Gastroesophageal sphincter (tissue), 3 donors: Measurements from ENCODE around the gene CYB561D1.

Source experiments
- EP300 ChIP-seq: sonication (generic); formaldehyde crosslinking; IDR thresholded peaks from one replicate; pipeline ENCODE4 v1.6.1; 2017; ENCODE audit warnings: antibody characterized with exemption, mild to moderate bottlenecking
- POLR2A ChIP-seq, 2 donors: fragments of 450-650 bp; IDR thresholded peaks; one replicate each; pipeline ENCODE4 v1.6.1; 2017; ENCODE audit warnings: antibody characterized with exemption in 2 of 2, mild to moderate bottlenecking in 2 of 2, moderate library complexity in 1 of 2
- POLR2AphosphoS5 ChIP-seq: sonication (generic); formaldehyde crosslinking; IDR thresholded peaks from one replicate; pipeline ENCODE4 v1.6.1; 2017; ENCODE audit warnings: antibody characterized with exemption
- TF ChIP-seq, protein P1 (sequence below), 4 experiments: fragments of 200-600 bp in 2 of 4; fragments of 450-650 bp in 2 of 4; sonication (generic) in 1 of 4; IDR thresholded peaks; one replicate each; pipeline ENCODE4 v1.5.1; 2017 to 2019; ENCODE audit warnings: antibody characterized with exemption in 4 of 4, mild to moderate bottlenecking in 2 of 4, moderate library complexity in 2 of 4

- no peak for TF ChIP-seq POLR2A (IDR thresholded peaks at IDR 0.05)
- TF ChIP-seq, protein P1, sequence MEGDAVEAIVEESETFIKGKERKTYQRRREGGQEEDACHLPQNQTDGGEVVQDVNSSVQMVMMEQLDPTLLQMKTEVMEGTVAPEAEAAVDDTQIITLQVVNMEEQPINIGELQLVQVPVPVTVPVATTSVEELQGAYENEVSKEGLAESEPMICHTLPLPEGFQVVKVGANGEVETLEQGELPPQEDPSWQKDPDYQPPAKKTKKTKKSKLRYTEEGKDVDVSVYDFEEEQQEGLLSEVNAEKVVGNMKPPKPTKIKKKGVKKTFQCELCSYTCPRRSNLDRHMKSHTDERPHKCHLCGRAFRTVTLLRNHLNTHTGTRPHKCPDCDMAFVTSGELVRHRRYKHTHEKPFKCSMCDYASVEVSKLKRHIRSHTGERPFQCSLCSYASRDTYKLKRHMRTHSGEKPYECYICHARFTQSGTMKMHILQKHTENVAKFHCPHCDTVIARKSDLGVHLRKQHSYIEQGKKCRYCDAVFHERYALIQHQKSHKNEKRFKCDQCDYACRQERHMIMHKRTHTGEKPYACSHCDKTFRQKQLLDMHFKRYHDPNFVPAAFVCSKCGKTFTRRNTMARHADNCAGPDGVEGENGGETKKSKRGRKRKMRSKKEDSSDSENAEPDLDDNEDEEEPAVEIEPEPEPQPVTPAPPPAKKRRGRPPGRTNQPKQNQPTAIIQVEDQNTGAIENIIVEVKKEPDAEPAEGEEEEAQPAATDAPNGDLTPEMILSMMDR (IDR thresholded peaks at IDR 0.05) = no peak
- TF ChIP-seq POLR2AphosphoS5 = no peak
- no peak for TF ChIP-seq EP300
Measured at GRCh38 chr1:109504974-109505373, 11.1 kb downstream of the CYB561D1 start.
